AG20443 (cell line): Measurements from ENCODE around the gene ZBTB33.

ENCODE experiments used
- DNase-seq: peaks from one replicate; pipeline ENCODE4 v3.0.0; 2012; ENCODE audit warnings: low spot score, mixed read lengths

Gene ZBTB33

GRCh38 chrX:120250522-120251271 lies at the start of gene ZBTB33:
Gene ZBTB33, plus strand, starts transcription at chrX:120250812. Its CDS starts 2,604 bp downstream, at chrX:120253416.
- peak; percentile 94 for DNase-seq

- no peak for DNase-seq
Observed at GRCh38 chrX:120200851-120201250, 49.8 kb upstream of the ZBTB33 start.

- DNase-seq = no peak
Observed at GRCh38 chrX:120205816-120206753, 44.5 kb upstream of the ZBTB33 start.

- DNase-seq = no peak
Observed at GRCh38 chrX:120207009-120207605, 43.5 kb upstream of the ZBTB33 start.

- DNase-seq = peak; percentile 66
Observed at GRCh38 chrX:120213438-120214265, 37.0 kb upstream of the ZBTB33 start.

GRCh38 chrX:120223374-120223773 lies 27.2 kb upstream of the ZBTB33 start:
- DNase-seq = no peak

GRCh38 chrX:120224388-120224787 lies 26.2 kb upstream of the ZBTB33 start:
- no peak for DNase-seq

- DNase-seq = no peak
Observed at GRCh38 chrX:120228187-120228908, 22.3 kb upstream of the ZBTB33 start.

GRCh38 chrX:120235284-120235683 lies 15.3 kb upstream of the ZBTB33 start:
- no peak for DNase-seq

GRCh38 chrX:120236687-120237479 lies 13.7 kb upstream of the ZBTB33 start:
- no peak for DNase-seq

- DNase-seq = no peak
Observed at GRCh38 chrX:120238933-120239332, 11.7 kb upstream of the ZBTB33 start.

- DNase-seq = no peak
Observed at GRCh38 chrX:120242813-120243212, 7.8 kb upstream of the ZBTB33 start.

- DNase-seq = no peak
Observed at GRCh38 chrX:120244395-120244734, 6.2 kb upstream of the ZBTB33 start.

GRCh38 chrX:120244735-120245498 lies 5.7 kb upstream of the ZBTB33 start:
- DNase-seq = peak; percentile 72

- DNase-seq = peak; percentile 43
Observed at GRCh38 chrX:120251471-120252011, 929 bp downstream of the ZBTB33 start.

GRCh38 chrX:120253784-120254183 lies 3.2 kb downstream of the ZBTB33 start:
- no peak for DNase-seq

- DNase-seq = no peak
Observed at GRCh38 chrX:120260369-120260768, 9.8 kb downstream of the ZBTB33 start.

GRCh38 chrX:120262859-120263708 lies 12.5 kb downstream of the ZBTB33 start:
- no peak for DNase-seq
